AG08395 (cell line): ENCODE results near the gene EML6.
A peak's percentile ranks its signal among the peaks of the same experiment; 100 is the strongest.
"Not testable (repeated sequence)": the region's sequence is repeated elsewhere in the genome, so short reads cannot be mapped to it uniquely, and the experiment has no call there.

Experiments used
- DNase-seq: peaks from one replicate; pipeline ENCODE4 v3.0.0; 2012; ENCODE audit warnings: mixed read lengths, low spot score

EML6 gene

GRCh38 chr2:54723131-54723995 lies at the start of gene EML6:
Gene EML6 (plus strand): TSS chr2:54723662. CDS start chr2:54725062, 1,400 bp downstream.
- DNase-seq, result peak; percentile 97

- DNase-seq, result no peak
Measured at GRCh38 chr2:54675281-54675680, 48.2 kb upstream of the EML6 start.

GRCh38 chr2:54675738-54676137 lies 47.7 kb upstream of the EML6 start:
- DNase-seq, result no peak

- peak; percentile 65 for DNase-seq
Measured at GRCh38 chr2:54676656-54677055, 46.8 kb upstream of the EML6 start.

- DNase-seq, result no peak
Measured at GRCh38 chr2:54677476-54678265, 45.8 kb upstream of the EML6 start.

- no peak for DNase-seq
Measured at GRCh38 chr2:54678719-54679118, 44.7 kb upstream of the EML6 start.

GRCh38 chr2:54680397-54681041 lies 42.9 kb upstream of the EML6 start:
- peak; percentile 35 for DNase-seq

- no peak for DNase-seq
Measured at GRCh38 chr2:54681416-54681815, 42.0 kb upstream of the EML6 start.

- DNase-seq, result no peak
Measured at GRCh38 chr2:54683596-54683995, 39.9 kb upstream of the EML6 start.

GRCh38 chr2:54685263-54685775 lies 38.1 kb upstream of the EML6 start:
- DNase-seq, result no peak

GRCh38 chr2:54687595-54688152 lies 35.8 kb upstream of the EML6 start:
- no peak for DNase-seq

- no peak for DNase-seq
Measured at GRCh38 chr2:54691445-54692135, 31.9 kb upstream of the EML6 start.

GRCh38 chr2:54692556-54692955 lies 30.9 kb upstream of the EML6 start:
- no peak for DNase-seq

GRCh38 chr2:54695378-54695777 lies 28.1 kb upstream of the EML6 start:
- DNase-seq, result no peak

GRCh38 chr2:54697934-54698333 lies 25.5 kb upstream of the EML6 start:
- no peak for DNase-seq

GRCh38 chr2:54698926-54699325 lies 24.5 kb upstream of the EML6 start:
- DNase-seq, result not testable (repeated sequence)

- no peak for DNase-seq
Measured at GRCh38 chr2:54699665-54700064, 23.8 kb upstream of the EML6 start.

GRCh38 chr2:54701029-54701428 lies 22.4 kb upstream of the EML6 start:
- DNase-seq, result no peak

- DNase-seq, result no peak
Measured at GRCh38 chr2:54704238-54704637, 19.2 kb upstream of the EML6 start.

GRCh38 chr2:54704688-54705605 lies 18.5 kb upstream of the EML6 start:
- peak; percentile 55 for DNase-seq
